Effector memory CD4-positive, alpha-beta T cell (primary cell): ENCODE data around the gene SULT2B1.
"Not testable (repeated sequence)": the region's sequence is repeated elsewhere in the genome, so short reads cannot be mapped to it uniquely, and the experiment has no call there.

ENCODE experiments used
- DNase-seq, 3 donors: peaks; one replicate each; pipeline ENCODE4 v3.0.0-alpha.2; 2020
- H3K27ac ChIP-seq: 2 replicates; pipeline ENCODE4 v1.7.0; 2013; ENCODE audit warnings: mild to moderate bottlenecking, low read length, moderate library complexity; ENCODE audit not compliant: insufficient read depth, poor library complexity, severe bottlenecking
- H3K27me3 ChIP-seq: replicated peaks from 2 replicates; pipeline ENCODE4 v1.7.0; 2013; ENCODE audit warnings: mild to moderate bottlenecking, low read length; ENCODE audit not compliant: insufficient read depth, control insufficient read depth, poor library complexity, severe bottlenecking
- H3K36me3 ChIP-seq: 2 replicates; pipeline ENCODE4 v1.7.0; 2013; ENCODE audit warnings: mild to moderate bottlenecking, low read length, moderate library complexity; ENCODE audit not compliant: control insufficient read depth, insufficient read depth
- H3K4me1 ChIP-seq: 2 replicates; pipeline ENCODE4 v1.7.0; 2013; ENCODE audit warnings: low read length, mild to moderate bottlenecking; ENCODE audit not compliant: control insufficient read depth, insufficient read depth, poor library complexity, severe bottlenecking
- H3K4me3 ChIP-seq: 2 replicates; pipeline ENCODE4 v1.7.0; 2013; ENCODE audit warnings: low read length, low read depth, mild to moderate bottlenecking; ENCODE audit not compliant: insufficient read depth, poor library complexity, severe bottlenecking
- H3K9me3 ChIP-seq: 2 replicates; pipeline ENCODE4 v1.7.0; 2013; ENCODE audit warnings: mild to moderate bottlenecking, low read length, moderate library complexity; ENCODE audit not compliant: control insufficient read depth

Gene SULT2B1

GRCh38 chr19:48511800-48512503, 40.0 kb upstream of the SULT2B1 start, which contains the start of gene LMTK3:
TSS of gene LMTK3 (minus strand) at chr19:48511835. CDS start at chr19:48511576, 259 bp downstream.
- peak; percentile 78 to 79 (median 78) for DNase-seq
- Histone ChIP-seq H3K9me3 (no peaks in the 10 kb centered on the region), H3K4me3 (peak within 1 kb of the TSS; percentile 54), H3K36me3 (peaks cover 9% of the 10 kb centered on the region), H3K27me3 (no peaks in the 10 kb centered on the region), H3K27ac (peak within 1 kb of the TSS; percentile 63), H3K4me1 (peaks cover 23% of the 10 kb centered on the region)

- Histone ChIP-seq H3K27ac (peak overlapping the region; percentile 63), H3K27me3 (no peaks in the 10 kb centered on the region), H3K36me3 (peaks cover 7% of the 10 kb centered on the region), H3K9me3 (no peaks in the 10 kb centered on the region), H3K4me3 (peak overlapping the region; percentile 75), H3K4me1 (peaks cover 23% of the 10 kb centered on the region)
- no peak for DNase-seq
Observed at GRCh38 chr19:48512504-48513288, 39.3 kb upstream of the SULT2B1 start.

GRCh38 chr19:48513289-48514122, 38.5 kb upstream of the SULT2B1 start:
- H3K9me3 ChIP-seq = no peaks in the 10 kb centered on the region
- peaks cover 23% of the 10 kb centered on the region for H3K4me1 ChIP-seq
- H3K36me3 ChIP-seq = peaks cover 2% of the 10 kb centered on the region
- peak in 2 of 3 donors; percentile 56 to 59 for DNase-seq
- peak overlapping the region; percentile 63 for H3K27ac ChIP-seq
- peak overlapping the region; percentile 75 for H3K4me3 ChIP-seq
- H3K27me3 ChIP-seq = no peaks in the 10 kb centered on the region

- H3K9me3 ChIP-seq = no peaks in the 10 kb centered on the region
- peak overlapping the region; percentile 75 for H3K4me3 ChIP-seq
- H3K36me3 ChIP-seq = no peaks in the 10 kb centered on the region
- peaks cover 23% of the 10 kb centered on the region for H3K4me1 ChIP-seq
- DNase-seq = no peak
- no peaks in the 10 kb centered on the region for H3K27me3 ChIP-seq
- H3K27ac ChIP-seq = no peak overlapping the region
Observed at GRCh38 chr19:48514123-48514458, 37.9 kb upstream of the SULT2B1 start.

GRCh38 chr19:48516536-48516935, 35.4 kb upstream of the SULT2B1 start:
- H3K4me1 ChIP-seq = peaks cover 10% of the 10 kb centered on the region
- no peaks in the 10 kb centered on the region for H3K9me3 ChIP-seq
- DNase-seq = no peak
- H3K27me3 ChIP-seq = no peaks in the 10 kb centered on the region
- no peak overlapping the region for H3K4me3 ChIP-seq
- H3K36me3 ChIP-seq = no peaks in the 10 kb centered on the region
- no peak overlapping the region for H3K27ac ChIP-seq

GRCh38 chr19:48518207-48518606, 33.8 kb upstream of the SULT2B1 start:
- DNase-seq = no peak
- Histone ChIP-seq H3K36me3 (no peaks in the 10 kb centered on the region), H3K4me1 (peaks cover 1% of the 10 kb centered on the region), H3K27ac (no peak overlapping the region), H3K9me3 (no peaks in the 10 kb centered on the region), H3K4me3 (no peak overlapping the region), H3K27me3 (no peaks in the 10 kb centered on the region)

- not testable (repeated sequence) for H3K4me1 ChIP-seq, H3K27me3 ChIP-seq, DNase-seq, H3K4me3 ChIP-seq, H3K9me3 ChIP-seq, H3K36me3 ChIP-seq, H3K27ac ChIP-seq
Observed at GRCh38 chr19:48519426-48519825, 32.5 kb upstream of the SULT2B1 start.

GRCh38 chr19:48520134-48520533, 31.8 kb upstream of the SULT2B1 start:
- no peaks in the 10 kb centered on the region for H3K4me1 ChIP-seq
- H3K27ac ChIP-seq = no peak overlapping the region
- no peaks in the 10 kb centered on the region for H3K27me3 ChIP-seq
- no peak for DNase-seq
- H3K36me3 ChIP-seq = no peaks in the 10 kb centered on the region
- no peaks in the 10 kb centered on the region for H3K9me3 ChIP-seq
- H3K4me3 ChIP-seq = no peak overlapping the region

- no peak overlapping the region for H3K4me3 ChIP-seq
- no peak for DNase-seq
- no peaks in the 10 kb centered on the region for H3K4me1 ChIP-seq
- H3K27ac ChIP-seq = no peak overlapping the region
- no peaks in the 10 kb centered on the region for H3K36me3 ChIP-seq
- H3K27me3 ChIP-seq = no peaks in the 10 kb centered on the region
- no peaks in the 10 kb centered on the region for H3K9me3 ChIP-seq
Observed at GRCh38 chr19:48524221-48524620, 27.8 kb upstream of the SULT2B1 start.
